HG03060 (cell line): ENCODE measurements around the gene SEZ6L2.
"Not testable (repeated sequence)": the region's sequence is repeated elsewhere in the genome, so short reads cannot be mapped to it uniquely, and the experiment has no call there.

Experiments
- ATAC-seq: cut with Tn5 transposase; IDR thresholded peaks from one replicate; pipeline ENCODE4 v1.9.1; 2021; ENCODE audit warnings: low read depth, moderate number of reproducible peaks; ENCODE audit not compliant: unreplicated experiment

Gene SEZ6L2

DNA sequence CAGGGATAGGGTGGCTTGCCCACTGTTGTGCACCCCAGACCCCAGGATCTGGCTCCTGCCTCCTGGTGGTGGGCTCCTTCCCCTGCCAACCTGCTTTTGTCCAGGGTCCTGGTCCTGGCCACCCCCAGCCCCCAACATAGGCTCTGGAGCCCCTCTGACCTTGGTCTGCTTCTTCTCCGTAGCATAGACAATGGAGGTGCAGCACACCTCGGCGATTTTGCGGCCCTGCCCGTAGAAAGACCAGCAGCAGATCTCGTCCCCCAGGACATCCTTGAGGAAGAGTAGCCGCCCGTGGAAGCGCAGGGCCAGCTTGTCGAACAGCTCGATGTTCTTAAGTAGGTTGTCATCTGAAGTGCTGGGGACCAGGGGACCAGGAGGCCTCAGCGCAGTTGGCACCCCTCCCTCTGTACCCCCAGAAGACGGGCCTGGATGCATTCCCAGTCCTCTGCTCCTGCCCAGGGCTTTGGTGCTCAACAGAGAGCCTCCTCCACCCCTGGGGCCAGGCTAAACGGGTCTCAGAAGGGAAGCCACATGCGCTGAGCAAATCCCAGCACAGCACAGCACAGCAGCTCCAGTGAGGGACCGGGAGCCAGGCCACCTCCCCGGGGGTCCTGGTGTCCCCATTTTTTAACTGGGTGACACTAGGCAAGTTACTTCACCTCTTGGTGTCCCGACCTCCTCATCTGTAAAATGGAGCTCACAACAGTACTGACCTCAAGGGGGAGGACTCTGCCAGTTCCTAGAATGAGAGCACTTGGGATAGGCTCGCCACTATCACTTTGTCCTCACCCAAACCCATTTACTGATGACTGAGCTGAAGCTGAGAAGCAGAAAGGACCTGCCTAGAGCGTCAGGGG is 11.7 kb upstream of the SEZ6L2 start:
- no peak for ATAC-seq

DNA sequence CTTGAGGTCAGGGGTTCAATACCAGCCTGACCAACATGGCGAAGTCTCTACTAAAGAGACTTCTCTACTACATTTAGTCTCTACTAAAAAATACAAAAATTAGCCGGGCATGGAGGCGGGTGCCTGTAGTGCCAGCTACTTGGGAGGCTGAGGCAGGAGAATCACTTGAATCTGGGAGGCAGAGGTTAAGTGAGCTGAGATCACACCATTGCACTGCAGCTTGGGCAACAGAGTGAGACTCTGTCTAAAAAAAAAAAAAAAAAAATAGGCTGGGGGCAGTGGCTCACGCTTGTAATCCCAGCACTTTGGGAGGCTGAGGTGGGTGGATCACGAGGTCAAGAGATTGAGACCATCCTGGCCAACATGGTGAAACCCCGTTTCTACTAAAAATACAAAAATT is 10.5 kb upstream of the SEZ6L2 start:
- ATAC-seq = not testable (repeated sequence)

DNA sequence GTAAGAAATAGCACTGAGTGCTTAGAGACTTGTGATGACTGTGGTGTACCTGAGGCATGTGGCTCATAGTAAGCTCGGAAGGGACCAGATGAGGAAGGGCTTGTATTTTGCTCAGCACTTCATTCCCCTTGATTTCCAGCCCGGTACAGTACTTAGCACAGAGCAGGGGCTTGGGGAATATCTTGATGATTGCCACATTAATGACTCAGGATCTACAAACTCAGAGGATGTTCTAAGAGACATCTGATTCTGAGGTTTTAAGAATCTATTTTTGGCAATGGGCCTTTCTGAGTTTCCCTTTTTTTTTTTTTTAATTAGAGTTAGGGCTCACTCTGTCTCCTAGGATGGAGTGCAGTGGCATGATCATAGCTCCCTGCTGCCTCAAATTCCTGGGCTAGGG is 10.0 kb upstream of the SEZ6L2 start:
- ATAC-seq = no peak

GRCh38 chr16:29908719-29909220 is 9.4 kb upstream of the SEZ6L2 start:
- no peak for ATAC-seq

DNA sequence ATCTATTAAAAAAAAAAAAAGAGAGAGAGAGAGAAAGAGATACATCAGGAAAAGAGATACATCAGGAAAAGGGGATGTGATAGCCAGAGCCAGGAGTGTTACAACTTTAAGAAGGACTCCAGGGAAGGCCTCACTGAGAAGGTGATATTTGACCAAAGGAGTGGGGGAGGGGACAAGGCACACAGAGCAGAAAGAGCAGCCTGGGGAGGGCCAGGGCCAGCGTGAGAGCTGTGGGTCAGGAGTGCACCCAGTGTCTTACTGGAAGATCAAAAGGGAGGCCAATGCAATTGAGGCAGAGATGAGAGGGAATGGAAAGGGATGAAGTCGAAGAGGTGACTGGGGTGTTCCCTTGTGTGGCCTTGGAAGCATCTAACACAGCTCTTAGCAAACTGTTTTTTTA is 8.6 kb upstream of the SEZ6L2 start:
- ATAC-seq = no peak

DNA sequence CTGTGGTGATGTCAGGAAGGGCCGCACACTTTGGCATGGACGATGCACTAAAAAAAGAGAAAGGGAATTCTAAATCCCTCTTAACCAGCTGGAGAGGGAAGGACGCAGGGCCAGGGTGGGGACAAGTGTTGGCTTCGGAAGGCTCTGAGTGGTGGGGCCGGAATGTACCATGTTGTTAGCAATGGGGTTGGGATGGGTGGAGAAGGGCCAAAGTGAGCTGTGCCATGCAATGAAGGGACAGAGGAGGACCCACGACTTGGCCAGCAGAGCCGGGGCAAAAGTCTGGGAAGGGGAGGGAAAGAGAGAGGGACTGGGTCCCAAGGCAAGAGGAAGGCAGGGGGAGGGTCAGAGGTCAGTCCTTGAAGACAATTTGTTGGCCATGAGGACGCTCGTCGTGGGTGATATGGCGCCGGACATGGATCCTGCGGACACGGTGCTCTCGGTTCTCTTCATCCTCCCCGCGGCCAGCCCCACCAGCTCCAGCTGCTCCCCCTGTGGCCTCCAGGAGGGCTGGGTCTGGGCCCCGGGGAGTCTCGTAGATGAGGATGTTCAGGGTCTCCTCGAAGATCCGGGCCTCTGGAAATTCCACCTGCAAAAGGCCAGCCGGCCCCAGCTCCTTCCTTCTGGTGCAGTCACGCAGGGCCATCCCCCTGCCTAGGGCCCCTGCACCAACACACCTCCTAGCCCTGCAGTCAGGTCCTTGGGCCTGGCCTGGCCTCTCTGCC is 7.3 kb upstream of the SEZ6L2 start:
- no peak for ATAC-seq

GRCh38 chr16:29905668-29906067 is 6.3 kb upstream of the SEZ6L2 start:
- no peak for ATAC-seq

GRCh38 chr16:29904947-29905346 is 5.6 kb upstream of the SEZ6L2 start:
- ATAC-seq = no peak

GRCh38 chr16:29903590-29903989 is 4.2 kb upstream of the SEZ6L2 start:
- no peak for ATAC-seq

DNA sequence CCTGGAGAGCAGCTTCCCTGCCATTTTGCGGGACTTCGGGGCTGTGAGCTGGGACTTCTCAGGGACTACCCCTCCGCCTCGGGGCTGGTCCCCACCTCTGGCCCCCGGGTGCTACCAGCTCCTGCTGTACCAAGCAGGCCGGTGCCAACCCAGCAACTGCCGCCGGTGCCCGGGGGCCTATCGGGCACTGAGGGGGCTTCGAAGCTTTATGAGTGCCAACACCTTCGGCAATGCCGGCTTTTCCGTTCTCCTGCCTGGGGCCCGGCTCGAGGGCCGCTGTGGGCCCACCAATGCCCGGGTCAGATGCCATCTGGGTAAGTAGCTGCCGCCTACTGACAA is 2.2 kb upstream of the SEZ6L2 start:
- ATAC-seq = no peak

DNA sequence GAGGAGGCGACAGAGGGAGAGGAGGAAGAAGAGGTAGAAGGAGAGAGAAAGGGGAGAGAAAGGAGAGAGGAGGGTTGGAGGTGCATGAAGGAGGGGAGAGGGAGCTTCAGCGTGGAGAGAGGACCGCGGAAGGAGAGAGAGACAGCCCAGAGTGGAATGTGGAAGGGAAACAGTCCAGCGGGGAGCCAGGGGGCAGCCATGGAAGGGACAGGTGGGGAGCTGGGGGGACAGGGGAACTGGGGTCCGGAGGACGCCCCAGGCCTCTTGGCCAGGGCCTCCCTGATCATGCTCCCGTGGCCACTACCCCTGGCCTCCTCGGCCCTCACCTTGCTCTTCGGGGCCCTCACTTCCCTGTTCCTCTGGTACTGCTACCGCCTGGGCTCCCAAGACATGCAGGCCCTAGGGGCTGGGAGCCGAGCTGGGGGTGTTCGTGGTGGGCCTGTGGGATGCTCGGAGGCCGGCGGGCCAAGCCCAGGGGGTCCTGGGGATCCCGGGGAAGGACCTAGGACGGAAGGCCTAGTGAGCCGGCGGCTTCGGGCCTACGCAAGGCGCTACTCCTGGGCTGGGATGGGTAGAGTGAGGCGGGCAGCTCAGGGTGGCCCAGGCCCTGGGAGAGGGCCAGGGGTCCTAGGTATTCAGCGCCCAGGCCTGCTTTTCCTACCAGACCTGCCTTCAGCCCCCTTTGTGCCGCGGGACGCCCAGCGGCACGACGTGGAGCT is 1.7 kb upstream of the SEZ6L2 start:
- no peak for ATAC-seq

- no peak for ATAC-seq
Observed at GRCh38 chr16:29900102-29900887, 945 bp upstream of the SEZ6L2 start, which contains the start of gene ASPHD1. TSS of gene ASPHD1 (plus strand) at chr16:29900488. CDS start at chr16:29900972, 484 bp downstream.

DNA sequence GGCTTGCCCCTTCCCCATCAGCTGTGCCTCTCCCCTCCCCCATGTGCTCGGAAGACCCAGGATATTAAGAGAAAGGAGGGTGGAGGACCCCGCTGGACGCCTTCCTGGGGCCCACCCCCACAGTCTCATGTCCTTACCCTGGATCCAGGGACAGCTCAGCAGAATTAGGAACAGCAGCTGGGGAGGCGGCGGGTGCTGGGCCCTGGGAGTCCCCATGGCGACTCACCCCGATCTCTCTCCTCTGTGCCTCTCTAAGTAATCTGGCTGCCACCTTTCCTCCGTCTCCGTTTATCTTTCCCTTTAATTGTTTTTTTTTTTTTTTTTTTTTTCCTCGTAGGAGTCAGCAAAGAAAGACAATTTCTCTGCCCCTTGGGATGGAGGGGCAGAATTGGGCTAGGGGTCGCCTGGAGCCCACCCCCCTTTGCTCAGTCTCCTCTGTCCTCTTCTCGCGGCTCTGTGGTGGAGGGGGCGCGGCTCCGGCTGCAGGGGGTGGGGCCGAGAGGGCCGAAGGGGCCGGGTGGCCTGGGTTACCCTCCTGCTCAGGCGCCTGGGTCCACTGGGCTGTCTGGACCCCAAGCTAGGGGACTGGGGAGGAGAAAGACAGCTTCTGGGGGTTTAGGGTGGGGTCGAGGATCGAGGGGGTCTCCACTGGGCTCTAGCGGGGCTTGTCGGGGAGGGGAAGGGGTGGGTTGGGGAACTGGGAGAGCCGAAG is 390 bp downstream of the SEZ6L2 start:
- no peak for ATAC-seq

- no peak for ATAC-seq
Observed at GRCh38 chr16:29898135-29898803, 1.1 kb downstream of the SEZ6L2 start.

DNA sequence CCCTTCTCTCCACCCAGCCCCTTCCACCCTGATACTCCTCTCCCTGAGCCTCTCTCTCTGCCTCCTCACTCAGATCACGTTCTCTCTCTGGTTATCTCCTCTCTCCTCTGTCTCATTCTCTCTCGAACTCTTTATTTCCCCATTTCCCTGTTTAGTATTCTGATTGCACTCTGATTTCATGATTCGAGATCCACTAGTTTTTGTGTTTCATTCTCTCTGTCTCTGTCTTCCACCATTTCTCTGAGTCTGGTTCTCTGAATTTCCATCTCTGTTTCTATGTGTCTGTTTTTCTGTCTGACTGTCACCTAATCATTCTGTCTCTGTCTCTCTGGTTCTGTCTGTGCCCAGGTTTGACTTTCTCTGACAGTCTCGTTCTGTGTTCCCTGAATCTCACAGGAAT is 2.0 kb downstream of the SEZ6L2 start:
- no peak for ATAC-seq

GRCh38 chr16:29896841-29897240 is 2.5 kb downstream of the SEZ6L2 start:
- ATAC-seq = no peak

GRCh38 chr16:29894352-29894751 is 5.0 kb downstream of the SEZ6L2 start:
- no peak for ATAC-seq

DNA sequence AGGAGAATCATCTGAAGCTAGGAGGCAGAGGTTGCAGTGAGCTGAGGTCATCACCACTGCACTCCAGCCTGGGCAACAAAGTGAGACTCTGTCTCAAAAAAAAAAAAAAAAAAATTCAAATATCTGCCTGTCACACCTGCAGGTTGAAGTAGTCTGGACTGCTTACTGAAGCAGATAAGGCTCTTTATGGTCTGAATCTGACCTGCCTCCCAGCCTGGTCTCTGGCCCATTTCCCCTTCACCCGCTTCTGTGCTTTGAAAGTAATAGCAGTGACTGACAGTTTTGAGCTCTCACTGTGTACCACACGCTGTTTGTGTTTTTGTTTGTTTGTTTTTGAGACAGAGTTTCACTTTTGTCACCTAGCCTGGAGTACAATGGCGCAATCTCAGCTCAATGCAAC is 5.8 kb downstream of the SEZ6L2 start:
- no peak for ATAC-seq

GRCh38 chr16:29892458-29892813 is 6.9 kb downstream of the SEZ6L2 start:
- no peak for ATAC-seq
